Measurements from ENCODE around the gene PHOX2A.

DNA sequence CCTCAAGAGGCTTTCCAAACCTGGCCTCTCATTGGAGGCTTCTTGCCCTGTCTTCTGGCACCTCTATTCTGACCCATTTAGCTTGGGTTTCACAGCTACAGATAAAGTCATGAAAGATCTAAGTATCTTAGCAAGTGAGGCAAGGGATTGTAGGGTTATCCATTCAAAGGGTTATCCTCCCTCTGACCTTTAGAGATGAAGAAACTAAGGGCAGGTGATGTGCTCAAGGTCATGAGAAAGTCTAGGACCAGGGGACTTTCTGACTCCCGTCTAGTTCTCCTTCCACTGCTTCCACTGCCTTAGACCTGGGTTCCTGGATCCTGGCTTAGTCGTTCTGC, 7.2 kb downstream of the PHOX2A start:
- TF ChIP-seq, protein P1, sequence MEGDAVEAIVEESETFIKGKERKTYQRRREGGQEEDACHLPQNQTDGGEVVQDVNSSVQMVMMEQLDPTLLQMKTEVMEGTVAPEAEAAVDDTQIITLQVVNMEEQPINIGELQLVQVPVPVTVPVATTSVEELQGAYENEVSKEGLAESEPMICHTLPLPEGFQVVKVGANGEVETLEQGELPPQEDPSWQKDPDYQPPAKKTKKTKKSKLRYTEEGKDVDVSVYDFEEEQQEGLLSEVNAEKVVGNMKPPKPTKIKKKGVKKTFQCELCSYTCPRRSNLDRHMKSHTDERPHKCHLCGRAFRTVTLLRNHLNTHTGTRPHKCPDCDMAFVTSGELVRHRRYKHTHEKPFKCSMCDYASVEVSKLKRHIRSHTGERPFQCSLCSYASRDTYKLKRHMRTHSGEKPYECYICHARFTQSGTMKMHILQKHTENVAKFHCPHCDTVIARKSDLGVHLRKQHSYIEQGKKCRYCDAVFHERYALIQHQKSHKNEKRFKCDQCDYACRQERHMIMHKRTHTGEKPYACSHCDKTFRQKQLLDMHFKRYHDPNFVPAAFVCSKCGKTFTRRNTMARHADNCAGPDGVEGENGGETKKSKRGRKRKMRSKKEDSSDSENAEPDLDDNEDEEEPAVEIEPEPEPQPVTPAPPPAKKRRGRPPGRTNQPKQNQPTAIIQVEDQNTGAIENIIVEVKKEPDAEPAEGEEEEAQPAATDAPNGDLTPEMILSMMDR (IDR thresholded peaks at IDR 0.05): no peak
- TF ChIP-seq POLR2A (IDR thresholded peaks at IDR 0.05): no peak
